ENCODE data around the gene TUFM.

GRCh38 chr16:28837672-28838557 lies 8.2 kb downstream of the TUFM start:
- TF ChIP-seq POLR2A (IDR thresholded peaks at IDR 0.05), result no peak
- TF ChIP-seq, protein P1, sequence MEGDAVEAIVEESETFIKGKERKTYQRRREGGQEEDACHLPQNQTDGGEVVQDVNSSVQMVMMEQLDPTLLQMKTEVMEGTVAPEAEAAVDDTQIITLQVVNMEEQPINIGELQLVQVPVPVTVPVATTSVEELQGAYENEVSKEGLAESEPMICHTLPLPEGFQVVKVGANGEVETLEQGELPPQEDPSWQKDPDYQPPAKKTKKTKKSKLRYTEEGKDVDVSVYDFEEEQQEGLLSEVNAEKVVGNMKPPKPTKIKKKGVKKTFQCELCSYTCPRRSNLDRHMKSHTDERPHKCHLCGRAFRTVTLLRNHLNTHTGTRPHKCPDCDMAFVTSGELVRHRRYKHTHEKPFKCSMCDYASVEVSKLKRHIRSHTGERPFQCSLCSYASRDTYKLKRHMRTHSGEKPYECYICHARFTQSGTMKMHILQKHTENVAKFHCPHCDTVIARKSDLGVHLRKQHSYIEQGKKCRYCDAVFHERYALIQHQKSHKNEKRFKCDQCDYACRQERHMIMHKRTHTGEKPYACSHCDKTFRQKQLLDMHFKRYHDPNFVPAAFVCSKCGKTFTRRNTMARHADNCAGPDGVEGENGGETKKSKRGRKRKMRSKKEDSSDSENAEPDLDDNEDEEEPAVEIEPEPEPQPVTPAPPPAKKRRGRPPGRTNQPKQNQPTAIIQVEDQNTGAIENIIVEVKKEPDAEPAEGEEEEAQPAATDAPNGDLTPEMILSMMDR (IDR thresholded peaks at IDR 0.05 in 8 of 11, conservative IDR thresholded peaks at IDR 0.05 in 3 of 11), result no peak
